SK-N-SH treated with all-trans-retinoic acid at 6 μM for 48 hours (cell line): ENCODE data around the gene GSTO2.

Experiments used
- ATAC-seq: fragments of 200-7000 bp; cut with Tn5 transposase; 3 replicates; pipeline ENCODE4 v1.9.1; 2020; ENCODE audit warnings: mild to moderate bottlenecking, moderate library complexity
- ARNTL ChIP-seq: fragments of 450-650 bp; formaldehyde crosslinking; IDR thresholded peaks from 2 replicates; pipeline ENCODE4 v1.5.0; 2020; ENCODE audit warnings: low read depth, mild to moderate bottlenecking, moderate library complexity, borderline replicate concordance
- ISL1 ChIP-seq: fragments of 250-450 bp; sonication (Bioruptor Pico); IDR thresholded peaks from 2 replicates; pipeline ENCODE4 v2.1.2; 2022; ENCODE audit warnings: mild to moderate bottlenecking, moderate library complexity
- OSR1 ChIP-seq: fragments of 250-450 bp; sonication (Bioruptor Pico); IDR thresholded peaks from 2 replicates; pipeline ENCODE4 v1.8.0; 2022; ENCODE audit warnings: moderate library complexity, mild to moderate bottlenecking, inconsistent platforms
- PPARA ChIP-seq: fragments of 250-450 bp; sonication (Bioruptor Pico); IDR thresholded peaks from 2 replicates; pipeline ENCODE4 v1.5.0; 2020; ENCODE audit warnings: mild to moderate bottlenecking, borderline replicate concordance
- TCF4 ChIP-seq: fragments of 250-450 bp; sonication (Bioruptor Pico); IDR thresholded peaks from 2 replicates; pipeline ENCODE4 v1.8.0; 2021; ENCODE audit warnings: mild to moderate bottlenecking, moderate library complexity, borderline replicate concordance
- ZFP3 ChIP-seq: fragments of 250-450 bp; sonication (Bioruptor Pico); IDR thresholded peaks from 2 replicates; pipeline ENCODE4 v1.5.0; 2020; ENCODE audit warnings: mild to moderate bottlenecking, moderate library complexity
- ZNF565 ChIP-seq: fragments of 450-650 bp; formaldehyde crosslinking; conservative IDR thresholded peaks from 2 replicates; pipeline ENCODE4 v1.5.0; 2020; ENCODE audit warnings: low read depth, mild to moderate bottlenecking, moderate library complexity
- ZNF8 ChIP-seq: fragments of 450-650 bp; formaldehyde crosslinking; IDR thresholded peaks from 2 replicates; pipeline ENCODE4 v1.5.0; 2020; ENCODE audit warnings: mild to moderate bottlenecking, moderate library complexity
- TF ChIP-seq, protein P1 (sequence below): fragments of 250-450 bp; sonication (Bioruptor Pico); IDR thresholded peaks from 2 replicates; pipeline ENCODE4 v1.8.0; 2020; ENCODE audit warnings: mild to moderate bottlenecking, moderate library complexity, borderline replicate concordance
- TF ChIP-seq, protein P2 (sequence below): fragments of 250-450 bp; sonication (Bioruptor Pico); IDR thresholded peaks from 2 replicates; pipeline ENCODE4 v1.5.1; 2020; ENCODE audit warnings: low read depth, mild to moderate bottlenecking, moderate library complexity
- TF ChIP-seq, protein P3 (sequence below): fragments of 250-450 bp; sonication (Bioruptor Pico); IDR thresholded peaks from 2 replicates; pipeline ENCODE4 v1.8.0; 2021; ENCODE audit warnings: low read depth, mild to moderate bottlenecking, moderate library complexity, borderline replicate concordance
- TF ChIP-seq, protein P4 (sequence below): fragments of 250-450 bp; sonication (Bioruptor Pico); IDR thresholded peaks from 2 replicates; pipeline ENCODE4 v1.5.0; 2020; ENCODE audit warnings: mild to moderate bottlenecking, moderate library complexity
- TF ChIP-seq, protein P5 (sequence below): fragments of 250-450 bp; sonication (Bioruptor Pico); IDR thresholded peaks from 2 replicates; pipeline ENCODE4 v1.5.1; 2021; ENCODE audit warnings: mild to moderate bottlenecking, moderate library complexity

The GSTO2 gene

DNA sequence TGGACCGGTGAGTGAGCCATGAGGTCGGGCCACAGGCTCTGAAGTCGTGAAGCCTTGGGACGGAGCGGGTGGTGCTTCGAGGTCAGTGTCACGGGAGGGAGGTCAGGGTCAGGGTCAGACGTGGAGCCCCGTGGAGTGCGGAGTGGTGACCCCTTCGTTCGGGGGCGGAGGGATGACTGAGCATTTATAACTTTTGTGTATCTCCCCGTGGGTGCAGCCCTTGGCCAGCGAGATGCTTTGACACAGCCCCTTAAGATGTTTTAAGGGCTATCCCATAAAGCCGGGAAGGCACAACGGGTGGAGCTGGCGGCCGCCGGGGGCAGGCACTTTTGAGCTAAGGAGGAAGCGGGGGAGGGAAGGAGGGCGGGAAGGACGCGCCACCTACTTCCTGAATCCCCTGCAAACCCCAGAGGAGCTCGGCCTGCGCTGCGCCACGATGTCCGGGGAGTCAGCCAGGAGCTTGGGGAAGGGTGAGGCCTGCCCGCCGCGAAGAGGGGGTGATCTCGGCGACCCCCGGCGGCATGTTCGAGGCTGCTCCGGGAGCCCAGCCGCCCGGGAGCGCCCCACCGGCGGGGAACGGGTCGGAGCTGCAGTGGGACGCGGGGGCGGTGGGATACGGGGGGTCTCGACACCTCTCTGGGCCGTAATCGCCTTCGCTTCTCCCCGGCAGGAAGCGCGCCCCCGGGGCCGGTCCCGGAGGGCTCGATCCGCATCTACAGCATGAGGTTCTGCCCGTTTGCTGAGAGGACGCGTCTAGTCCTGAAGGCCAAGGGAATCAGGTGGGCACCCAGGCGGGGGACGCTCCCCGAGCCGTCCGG lies 14.3 kb upstream of the GSTO2 start, which contains the start of gene GSTO1:
GSTO1 (plus strand) TSS at position 400 of the 818 bp plus-strand sequence; CDS start at position 437, 37 bp downstream.
- ATAC-seq: peak; percentile 91
- TF ChIP-seq OSR1 (CRISPR knock-in tag) (no peak), TCF4 (no peak)
- TF ChIP-seq, protein P1, sequence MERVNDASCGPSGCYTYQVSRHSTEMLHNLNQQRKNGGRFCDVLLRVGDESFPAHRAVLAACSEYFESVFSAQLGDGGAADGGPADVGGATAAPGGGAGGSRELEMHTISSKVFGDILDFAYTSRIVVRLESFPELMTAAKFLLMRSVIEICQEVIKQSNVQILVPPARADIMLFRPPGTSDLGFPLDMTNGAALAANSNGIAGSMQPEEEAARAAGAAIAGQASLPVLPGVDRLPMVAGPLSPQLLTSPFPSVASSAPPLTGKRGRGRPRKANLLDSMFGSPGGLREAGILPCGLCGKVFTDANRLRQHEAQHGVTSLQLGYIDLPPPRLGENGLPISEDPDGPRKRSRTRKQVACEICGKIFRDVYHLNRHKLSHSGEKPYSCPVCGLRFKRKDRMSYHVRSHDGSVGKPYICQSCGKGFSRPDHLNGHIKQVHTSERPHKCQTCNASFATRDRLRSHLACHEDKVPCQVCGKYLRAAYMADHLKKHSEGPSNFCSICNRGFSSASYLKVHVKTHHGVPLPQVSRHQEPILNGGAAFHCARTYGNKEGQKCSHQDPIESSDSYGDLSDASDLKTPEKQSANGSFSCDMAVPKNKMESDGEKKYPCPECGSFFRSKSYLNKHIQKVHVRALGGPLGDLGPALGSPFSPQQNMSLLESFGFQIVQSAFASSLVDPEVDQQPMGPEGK: no peak
- TF ChIP-seq, protein P2, sequence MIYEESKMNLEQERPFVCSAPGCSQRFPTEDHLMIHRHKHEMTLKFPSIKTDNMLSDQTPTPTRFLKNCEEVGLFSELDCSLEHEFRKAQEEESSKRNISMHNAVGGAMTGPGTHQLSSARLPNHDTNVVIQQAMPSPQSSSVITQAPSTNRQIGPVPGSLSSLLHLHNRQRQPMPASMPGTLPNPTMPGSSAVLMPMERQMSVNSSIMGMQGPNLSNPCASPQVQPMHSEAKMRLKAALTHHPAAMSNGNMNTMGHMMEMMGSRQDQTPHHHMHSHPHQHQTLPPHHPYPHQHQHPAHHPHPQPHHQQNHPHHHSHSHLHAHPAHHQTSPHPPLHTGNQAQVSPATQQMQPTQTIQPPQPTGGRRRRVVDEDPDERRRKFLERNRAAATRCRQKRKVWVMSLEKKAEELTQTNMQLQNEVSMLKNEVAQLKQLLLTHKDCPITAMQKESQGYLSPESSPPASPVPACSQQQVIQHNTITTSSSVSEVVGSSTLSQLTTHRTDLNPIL (CRISPR knock-in tag): no peak
- TF ChIP-seq, protein P3, sequence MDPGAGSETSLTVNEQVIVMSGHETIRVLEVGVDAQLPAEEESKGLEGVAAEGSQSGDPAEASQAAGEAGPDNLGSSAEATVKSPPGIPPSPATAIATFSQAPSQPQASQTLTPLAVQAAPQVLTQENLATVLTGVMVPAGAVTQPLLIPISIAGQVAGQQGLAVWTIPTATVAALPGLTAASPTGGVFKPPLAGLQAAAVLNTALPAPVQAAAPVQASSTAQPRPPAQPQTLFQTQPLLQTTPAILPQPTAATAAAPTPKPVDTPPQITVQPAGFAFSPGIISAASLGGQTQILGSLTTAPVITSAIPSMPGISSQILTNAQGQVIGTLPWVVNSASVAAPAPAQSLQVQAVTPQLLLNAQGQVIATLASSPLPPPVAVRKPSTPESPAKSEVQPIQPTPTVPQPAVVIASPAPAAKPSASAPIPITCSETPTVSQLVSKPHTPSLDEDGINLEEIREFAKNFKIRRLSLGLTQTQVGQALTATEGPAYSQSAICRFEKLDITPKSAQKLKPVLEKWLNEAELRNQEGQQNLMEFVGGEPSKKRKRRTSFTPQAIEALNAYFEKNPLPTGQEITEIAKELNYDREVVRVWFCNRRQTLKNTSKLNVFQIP (CRISPR knock-in tag): no peak

DNA sequence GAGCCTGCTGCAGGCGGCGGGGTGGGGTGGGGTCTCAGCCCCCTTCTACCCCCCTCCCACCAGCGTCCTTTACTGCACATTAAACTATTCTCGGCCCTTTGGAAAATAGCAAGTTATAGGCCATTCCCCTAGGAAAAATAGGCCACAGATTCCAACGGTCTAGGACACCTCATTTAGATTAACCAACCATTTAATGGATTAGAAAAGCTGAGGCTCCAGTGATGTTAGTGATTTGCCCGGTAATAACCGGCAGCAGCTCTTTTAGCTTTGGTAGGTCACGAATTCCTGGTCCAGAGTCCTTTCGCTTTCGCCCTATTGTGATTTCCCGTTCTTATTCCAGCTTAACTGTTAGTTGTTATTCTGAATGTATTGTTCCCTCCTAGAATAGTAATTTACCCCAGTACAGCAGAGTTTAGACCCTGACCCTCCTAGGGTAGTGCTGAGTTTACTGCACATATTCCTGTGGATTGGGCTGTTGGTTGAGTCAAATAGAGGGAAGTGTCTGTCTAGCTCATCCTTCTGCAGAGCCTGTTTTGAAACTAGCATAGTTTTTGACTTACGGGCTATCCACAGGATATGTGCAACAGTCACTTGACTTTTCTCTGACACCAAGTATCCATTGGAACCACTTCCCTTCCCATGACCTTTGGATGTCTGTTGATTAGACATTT lies 13.5 kb upstream of the GSTO2 start:
- peak; percentile 73 for ATAC-seq

DNA sequence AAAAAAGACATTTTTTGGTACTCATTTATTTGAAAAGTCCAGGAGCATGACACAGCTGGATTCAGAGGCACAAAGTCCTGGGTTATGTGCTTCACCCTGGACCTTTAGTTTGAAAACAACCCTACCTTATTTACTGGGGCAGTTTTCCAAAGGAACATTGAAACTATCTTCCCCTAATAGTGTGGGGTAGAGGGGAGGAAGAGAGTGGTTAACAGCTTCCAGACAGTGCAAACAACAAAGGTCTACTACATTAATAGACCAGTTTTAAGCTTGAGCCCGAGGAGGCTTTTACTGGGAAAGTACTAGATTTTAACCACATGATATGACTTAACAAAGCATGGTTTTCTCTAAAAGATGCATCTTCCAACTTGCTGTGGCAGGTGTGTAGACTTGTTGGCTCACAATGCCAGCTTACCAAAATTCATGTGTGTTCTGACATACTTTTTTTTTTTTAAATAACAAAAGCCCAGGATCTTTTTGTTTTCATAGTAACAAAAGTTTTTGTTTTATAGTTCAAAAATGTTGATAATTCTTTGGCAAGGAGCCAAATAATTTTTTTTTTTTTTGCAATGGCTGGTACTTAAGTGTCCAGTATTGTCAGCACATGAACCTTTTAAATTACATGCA lies 12.5 kb upstream of the GSTO2 start:
- no peak; the same call in 2 of the 3 replicates for ATAC-seq
- TF ChIP-seq ZFP3 (no peak), ZNF565 (no peak), TCF4 (no peak), OSR1 (CRISPR knock-in tag) (no peak), ARNTL (CRISPR knock-in tag) (no peak), ISL1 (CRISPR knock-in tag) (no peak)
- TF ChIP-seq, protein P4, sequence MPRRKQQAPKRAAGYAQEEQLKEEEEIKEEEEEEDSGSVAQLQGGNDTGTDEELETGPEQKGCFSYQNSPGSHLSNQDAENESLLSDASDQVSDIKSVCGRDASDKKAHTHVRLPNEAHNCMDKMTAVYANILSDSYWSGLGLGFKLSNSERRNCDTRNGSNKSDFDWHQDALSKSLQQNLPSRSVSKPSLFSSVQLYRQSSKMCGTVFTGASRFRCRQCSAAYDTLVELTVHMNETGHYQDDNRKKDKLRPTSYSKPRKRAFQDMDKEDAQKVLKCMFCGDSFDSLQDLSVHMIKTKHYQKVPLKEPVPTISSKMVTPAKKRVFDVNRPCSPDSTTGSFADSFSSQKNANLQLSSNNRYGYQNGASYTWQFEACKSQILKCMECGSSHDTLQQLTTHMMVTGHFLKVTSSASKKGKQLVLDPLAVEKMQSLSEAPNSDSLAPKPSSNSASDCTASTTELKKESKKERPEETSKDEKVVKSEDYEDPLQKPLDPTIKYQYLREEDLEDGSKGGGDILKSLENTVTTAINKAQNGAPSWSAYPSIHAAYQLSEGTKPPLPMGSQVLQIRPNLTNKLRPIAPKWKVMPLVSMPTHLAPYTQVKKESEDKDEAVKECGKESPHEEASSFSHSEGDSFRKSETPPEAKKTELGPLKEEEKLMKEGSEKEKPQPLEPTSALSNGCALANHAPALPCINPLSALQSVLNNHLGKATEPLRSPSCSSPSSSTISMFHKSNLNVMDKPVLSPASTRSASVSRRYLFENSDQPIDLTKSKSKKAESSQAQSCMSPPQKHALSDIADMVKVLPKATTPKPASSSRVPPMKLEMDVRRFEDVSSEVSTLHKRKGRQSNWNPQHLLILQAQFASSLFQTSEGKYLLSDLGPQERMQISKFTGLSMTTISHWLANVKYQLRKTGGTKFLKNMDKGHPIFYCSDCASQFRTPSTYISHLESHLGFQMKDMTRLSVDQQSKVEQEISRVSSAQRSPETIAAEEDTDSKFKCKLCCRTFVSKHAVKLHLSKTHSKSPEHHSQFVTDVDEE (CRISPR knock-in tag): no peak
- TF ChIP-seq, protein P5, sequence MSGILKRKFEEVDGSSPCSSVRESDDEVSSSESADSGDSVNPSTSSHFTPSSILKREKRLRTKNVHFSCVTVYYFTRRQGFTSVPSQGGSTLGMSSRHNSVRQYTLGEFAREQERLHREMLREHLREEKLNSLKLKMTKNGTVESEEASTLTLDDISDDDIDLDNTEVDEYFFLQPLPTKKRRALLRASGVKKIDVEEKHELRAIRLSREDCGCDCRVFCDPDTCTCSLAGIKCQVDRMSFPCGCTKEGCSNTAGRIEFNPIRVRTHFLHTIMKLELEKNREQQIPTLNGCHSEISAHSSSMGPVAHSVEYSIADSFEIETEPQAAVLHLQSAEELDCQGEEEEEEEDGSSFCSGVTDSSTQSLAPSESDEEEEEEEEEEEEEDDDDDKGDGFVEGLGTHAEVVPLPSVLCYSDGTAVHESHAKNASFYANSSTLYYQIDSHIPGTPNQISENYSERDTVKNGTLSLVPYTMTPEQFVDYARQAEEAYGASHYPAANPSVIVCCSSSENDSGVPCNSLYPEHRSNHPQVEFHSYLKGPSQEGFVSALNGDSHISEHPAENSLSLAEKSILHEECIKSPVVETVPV (CRISPR knock-in tag): no peak
- TF ChIP-seq, all 23 proteins: peak for 0

More for the DNA sequence above, 13.5 kb upstream of the GSTO2 start:
- TF ChIP-seq TCF4: no peak
- no peak for TF ChIP-seq ZNF565
- TF ChIP-seq PPARA (CRISPR knock-in tag): no peak
- no peak for TF ChIP-seq ISL1 (CRISPR knock-in tag)
- TF ChIP-seq, protein P1: no peak
- TF ChIP-seq ZNF8 (CRISPR knock-in tag): no peak
